SK-N-SH treated with all-trans-retinoic acid at 6 μM for 48 hours (cell line): ENCODE results near the gene COBL.

Source experiments
- ATAC-seq: fragments of 200-7000 bp; cut with Tn5 transposase; 3 replicates; pipeline ENCODE4 v1.9.1; 2020; ENCODE audit warnings: mild to moderate bottlenecking, moderate library complexity
- ARNTL ChIP-seq: fragments of 450-650 bp; formaldehyde crosslinking; IDR thresholded peaks from 2 replicates; pipeline ENCODE4 v1.5.0; 2020; ENCODE audit warnings: low read depth, mild to moderate bottlenecking, moderate library complexity, borderline replicate concordance
- BACH2 ChIP-seq: fragments of 250-450 bp; sonication (Bioruptor Pico); IDR thresholded peaks from 2 replicates; pipeline ENCODE4 v1.9.0; 2021; ENCODE audit warnings: mild to moderate bottlenecking, borderline replicate concordance
- CSDC2 ChIP-seq: fragments of 250-450 bp; sonication (Bioruptor Pico); IDR thresholded peaks from 2 replicates; pipeline ENCODE4 v1.5.0; 2020; ENCODE audit warnings: mild to moderate bottlenecking, moderate library complexity
- GLIS3 ChIP-seq: fragments of 250-450 bp; sonication (Bioruptor Pico); IDR thresholded peaks from 2 replicates; pipeline ENCODE4 v1.5.0; 2020; ENCODE audit warnings: mild to moderate bottlenecking, moderate library complexity
- ISL1 ChIP-seq: fragments of 250-450 bp; sonication (Bioruptor Pico); IDR thresholded peaks from 2 replicates; pipeline ENCODE4 v2.1.2; 2022; ENCODE audit warnings: mild to moderate bottlenecking, moderate library complexity
- OSR1 ChIP-seq: fragments of 250-450 bp; sonication (Bioruptor Pico); IDR thresholded peaks from 2 replicates; pipeline ENCODE4 v1.8.0; 2022; ENCODE audit warnings: moderate library complexity, mild to moderate bottlenecking, inconsistent platforms
- PPARA ChIP-seq: fragments of 250-450 bp; sonication (Bioruptor Pico); IDR thresholded peaks from 2 replicates; pipeline ENCODE4 v1.5.0; 2020; ENCODE audit warnings: mild to moderate bottlenecking, borderline replicate concordance
- RARB ChIP-seq: fragments of 250-450 bp; sonication (Bioruptor Pico); IDR thresholded peaks from 2 replicates; pipeline ENCODE4 v1.8.0; 2021; ENCODE audit warnings: mild to moderate bottlenecking, moderate library complexity
- SNAI2 ChIP-seq: fragments of 250-450 bp; sonication (Bioruptor Pico); IDR thresholded peaks from 2 replicates; pipeline ENCODE4 v1.5.0; 2020; ENCODE audit warnings: mild to moderate bottlenecking, moderate library complexity
- TCF4 ChIP-seq: fragments of 250-450 bp; sonication (Bioruptor Pico); IDR thresholded peaks from 2 replicates; pipeline ENCODE4 v1.8.0; 2021; ENCODE audit warnings: mild to moderate bottlenecking, moderate library complexity, borderline replicate concordance
- TOX ChIP-seq: fragments of 250-450 bp; sonication (Bioruptor Pico); IDR thresholded peaks from 2 replicates; pipeline ENCODE4 v1.8.0; 2021; ENCODE audit warnings: mild to moderate bottlenecking, moderate library complexity, borderline replicate concordance
- ZC3H10 ChIP-seq: fragments of 250-450 bp; sonication (Bioruptor Pico); IDR thresholded peaks from 2 replicates; pipeline ENCODE4 v1.5.1; 2021; ENCODE audit warnings: mild to moderate bottlenecking, moderate library complexity
- ZFP3 ChIP-seq: fragments of 250-450 bp; sonication (Bioruptor Pico); IDR thresholded peaks from 2 replicates; pipeline ENCODE4 v1.5.0; 2020; ENCODE audit warnings: mild to moderate bottlenecking, moderate library complexity
- ZFP30 ChIP-seq: fragments of 450-650 bp; formaldehyde crosslinking; IDR thresholded peaks from 2 replicates; pipeline ENCODE4 v1.5.0; 2022; ENCODE audit warnings: mild to moderate bottlenecking, moderate library complexity
- ZNF565 ChIP-seq: fragments of 450-650 bp; formaldehyde crosslinking; conservative IDR thresholded peaks from 2 replicates; pipeline ENCODE4 v1.5.0; 2020; ENCODE audit warnings: low read depth, mild to moderate bottlenecking, moderate library complexity
- ZNF70 ChIP-seq: fragments of 450-650 bp; formaldehyde crosslinking; IDR thresholded peaks from 2 replicates; pipeline ENCODE4 v1.5.0; 2020; ENCODE audit warnings: mild to moderate bottlenecking, moderate library complexity
- ZNF8 ChIP-seq: fragments of 450-650 bp; formaldehyde crosslinking; IDR thresholded peaks from 2 replicates; pipeline ENCODE4 v1.5.0; 2020; ENCODE audit warnings: mild to moderate bottlenecking, moderate library complexity
- TF ChIP-seq, protein P1 (sequence below): fragments of 250-450 bp; sonication (Bioruptor Pico); IDR thresholded peaks from 2 replicates; pipeline ENCODE4 v1.5.1; 2021; ENCODE audit warnings: mild to moderate bottlenecking, moderate library complexity
- TF ChIP-seq, protein P2 (sequence below): fragments of 250-450 bp; sonication (Bioruptor Pico); IDR thresholded peaks from 2 replicates; pipeline ENCODE4 v1.8.0; 2020; ENCODE audit warnings: mild to moderate bottlenecking, moderate library complexity, borderline replicate concordance
- TF ChIP-seq, protein P3 (sequence below): fragments of 250-450 bp; sonication (Bioruptor Pico); IDR thresholded peaks from 2 replicates; pipeline ENCODE4 v1.5.0; 2020; ENCODE audit warnings: mild to moderate bottlenecking, moderate library complexity
- TF ChIP-seq, protein P4 (sequence below): fragments of 250-450 bp; sonication (Bioruptor Pico); IDR thresholded peaks from 2 replicates; pipeline ENCODE4 v1.8.0; 2021; ENCODE audit warnings: low read depth, mild to moderate bottlenecking, moderate library complexity, borderline replicate concordance
- TF ChIP-seq, protein P5 (sequence below): fragments of 250-450 bp; sonication (Bioruptor Pico); IDR thresholded peaks from 2 replicates; pipeline ENCODE4 v1.5.1; 2020; ENCODE audit warnings: low read depth, mild to moderate bottlenecking, moderate library complexity

Gene COBL

DNA sequence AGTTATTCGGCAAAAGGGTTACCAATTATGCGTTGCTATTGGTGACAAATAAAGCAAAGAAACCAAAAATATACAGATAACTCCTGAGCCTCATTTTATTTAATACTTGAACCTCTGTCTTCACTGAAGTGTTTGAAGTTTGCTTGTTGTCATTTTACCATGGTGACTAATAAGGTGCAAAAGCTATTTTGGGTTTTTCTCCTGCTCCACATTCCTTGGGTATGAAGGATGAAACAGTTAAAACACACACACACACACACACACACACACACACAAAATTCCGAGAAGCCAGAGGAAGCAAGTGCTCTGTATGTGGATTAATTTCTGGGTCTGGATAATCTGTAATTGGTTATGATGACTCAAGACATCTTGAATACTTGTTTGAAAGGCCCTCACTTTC lies 246.5 kb downstream of the COBL start (continued):
- no peak for TF ChIP-seq ISL1 (CRISPR knock-in tag)
- no peak for TF ChIP-seq RARB (CRISPR knock-in tag)
- no peak for TF ChIP-seq GLIS3 (CRISPR knock-in tag)

DNA sequence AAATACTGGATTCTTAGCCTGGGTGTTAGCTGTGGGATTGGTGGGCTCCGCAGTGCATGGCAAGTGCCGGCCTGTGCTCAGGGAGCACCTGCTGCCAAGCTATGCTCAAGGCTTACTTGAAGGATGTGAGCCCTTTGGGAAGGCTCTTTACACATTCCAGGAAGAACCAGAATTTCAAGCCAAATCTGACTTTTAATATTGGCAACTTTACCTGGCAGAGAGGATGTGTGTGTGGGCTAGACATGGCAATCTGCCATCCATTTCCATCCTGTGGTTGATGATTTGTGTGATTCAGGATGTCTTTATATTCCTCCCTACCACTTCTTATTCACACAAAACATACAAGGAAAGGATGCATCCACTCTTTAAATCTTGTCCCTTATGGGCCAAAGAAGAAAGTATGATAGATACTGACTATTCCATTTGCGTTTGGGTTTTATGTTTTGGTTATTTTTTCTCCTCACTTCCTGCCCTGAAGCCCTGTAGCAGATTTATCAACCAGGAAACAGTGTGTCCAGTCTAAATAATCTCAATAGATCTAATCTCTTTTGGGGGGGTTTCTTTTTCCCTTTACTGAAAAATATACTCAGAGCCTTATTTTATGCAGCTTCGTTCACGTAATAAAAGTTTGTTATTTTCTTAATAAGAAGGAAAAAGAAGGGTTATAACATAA lies 247.1 kb downstream of the COBL start:
- TF ChIP-seq ZFP30 (CRISPR knock-in tag) (no peak), BACH2 (CRISPR knock-in tag) (no peak), ZNF70 (CRISPR knock-in tag) (no peak), CSDC2 (CRISPR knock-in tag) (no peak), TCF4 (CRISPR knock-in tag) (no peak), ZNF565 (CRISPR knock-in tag) (no peak), TOX (no peak), ZNF8 (CRISPR knock-in tag) (no peak), ZFP3 (CRISPR knock-in tag) (no peak), PPARA (CRISPR knock-in tag) (no peak), OSR1 (CRISPR knock-in tag) (no peak), ARNTL (no peak), ZC3H10 (CRISPR knock-in tag) (no peak), RARB (CRISPR knock-in tag) (no peak), SNAI2 (no peak)
- TF ChIP-seq, protein P1, sequence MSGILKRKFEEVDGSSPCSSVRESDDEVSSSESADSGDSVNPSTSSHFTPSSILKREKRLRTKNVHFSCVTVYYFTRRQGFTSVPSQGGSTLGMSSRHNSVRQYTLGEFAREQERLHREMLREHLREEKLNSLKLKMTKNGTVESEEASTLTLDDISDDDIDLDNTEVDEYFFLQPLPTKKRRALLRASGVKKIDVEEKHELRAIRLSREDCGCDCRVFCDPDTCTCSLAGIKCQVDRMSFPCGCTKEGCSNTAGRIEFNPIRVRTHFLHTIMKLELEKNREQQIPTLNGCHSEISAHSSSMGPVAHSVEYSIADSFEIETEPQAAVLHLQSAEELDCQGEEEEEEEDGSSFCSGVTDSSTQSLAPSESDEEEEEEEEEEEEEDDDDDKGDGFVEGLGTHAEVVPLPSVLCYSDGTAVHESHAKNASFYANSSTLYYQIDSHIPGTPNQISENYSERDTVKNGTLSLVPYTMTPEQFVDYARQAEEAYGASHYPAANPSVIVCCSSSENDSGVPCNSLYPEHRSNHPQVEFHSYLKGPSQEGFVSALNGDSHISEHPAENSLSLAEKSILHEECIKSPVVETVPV (CRISPR knock-in tag), result no peak
- TF ChIP-seq, protein P2, sequence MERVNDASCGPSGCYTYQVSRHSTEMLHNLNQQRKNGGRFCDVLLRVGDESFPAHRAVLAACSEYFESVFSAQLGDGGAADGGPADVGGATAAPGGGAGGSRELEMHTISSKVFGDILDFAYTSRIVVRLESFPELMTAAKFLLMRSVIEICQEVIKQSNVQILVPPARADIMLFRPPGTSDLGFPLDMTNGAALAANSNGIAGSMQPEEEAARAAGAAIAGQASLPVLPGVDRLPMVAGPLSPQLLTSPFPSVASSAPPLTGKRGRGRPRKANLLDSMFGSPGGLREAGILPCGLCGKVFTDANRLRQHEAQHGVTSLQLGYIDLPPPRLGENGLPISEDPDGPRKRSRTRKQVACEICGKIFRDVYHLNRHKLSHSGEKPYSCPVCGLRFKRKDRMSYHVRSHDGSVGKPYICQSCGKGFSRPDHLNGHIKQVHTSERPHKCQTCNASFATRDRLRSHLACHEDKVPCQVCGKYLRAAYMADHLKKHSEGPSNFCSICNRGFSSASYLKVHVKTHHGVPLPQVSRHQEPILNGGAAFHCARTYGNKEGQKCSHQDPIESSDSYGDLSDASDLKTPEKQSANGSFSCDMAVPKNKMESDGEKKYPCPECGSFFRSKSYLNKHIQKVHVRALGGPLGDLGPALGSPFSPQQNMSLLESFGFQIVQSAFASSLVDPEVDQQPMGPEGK (CRISPR knock-in tag), result no peak
- TF ChIP-seq, protein P3, sequence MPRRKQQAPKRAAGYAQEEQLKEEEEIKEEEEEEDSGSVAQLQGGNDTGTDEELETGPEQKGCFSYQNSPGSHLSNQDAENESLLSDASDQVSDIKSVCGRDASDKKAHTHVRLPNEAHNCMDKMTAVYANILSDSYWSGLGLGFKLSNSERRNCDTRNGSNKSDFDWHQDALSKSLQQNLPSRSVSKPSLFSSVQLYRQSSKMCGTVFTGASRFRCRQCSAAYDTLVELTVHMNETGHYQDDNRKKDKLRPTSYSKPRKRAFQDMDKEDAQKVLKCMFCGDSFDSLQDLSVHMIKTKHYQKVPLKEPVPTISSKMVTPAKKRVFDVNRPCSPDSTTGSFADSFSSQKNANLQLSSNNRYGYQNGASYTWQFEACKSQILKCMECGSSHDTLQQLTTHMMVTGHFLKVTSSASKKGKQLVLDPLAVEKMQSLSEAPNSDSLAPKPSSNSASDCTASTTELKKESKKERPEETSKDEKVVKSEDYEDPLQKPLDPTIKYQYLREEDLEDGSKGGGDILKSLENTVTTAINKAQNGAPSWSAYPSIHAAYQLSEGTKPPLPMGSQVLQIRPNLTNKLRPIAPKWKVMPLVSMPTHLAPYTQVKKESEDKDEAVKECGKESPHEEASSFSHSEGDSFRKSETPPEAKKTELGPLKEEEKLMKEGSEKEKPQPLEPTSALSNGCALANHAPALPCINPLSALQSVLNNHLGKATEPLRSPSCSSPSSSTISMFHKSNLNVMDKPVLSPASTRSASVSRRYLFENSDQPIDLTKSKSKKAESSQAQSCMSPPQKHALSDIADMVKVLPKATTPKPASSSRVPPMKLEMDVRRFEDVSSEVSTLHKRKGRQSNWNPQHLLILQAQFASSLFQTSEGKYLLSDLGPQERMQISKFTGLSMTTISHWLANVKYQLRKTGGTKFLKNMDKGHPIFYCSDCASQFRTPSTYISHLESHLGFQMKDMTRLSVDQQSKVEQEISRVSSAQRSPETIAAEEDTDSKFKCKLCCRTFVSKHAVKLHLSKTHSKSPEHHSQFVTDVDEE (CRISPR knock-in tag), result no peak
- TF ChIP-seq, protein P4, sequence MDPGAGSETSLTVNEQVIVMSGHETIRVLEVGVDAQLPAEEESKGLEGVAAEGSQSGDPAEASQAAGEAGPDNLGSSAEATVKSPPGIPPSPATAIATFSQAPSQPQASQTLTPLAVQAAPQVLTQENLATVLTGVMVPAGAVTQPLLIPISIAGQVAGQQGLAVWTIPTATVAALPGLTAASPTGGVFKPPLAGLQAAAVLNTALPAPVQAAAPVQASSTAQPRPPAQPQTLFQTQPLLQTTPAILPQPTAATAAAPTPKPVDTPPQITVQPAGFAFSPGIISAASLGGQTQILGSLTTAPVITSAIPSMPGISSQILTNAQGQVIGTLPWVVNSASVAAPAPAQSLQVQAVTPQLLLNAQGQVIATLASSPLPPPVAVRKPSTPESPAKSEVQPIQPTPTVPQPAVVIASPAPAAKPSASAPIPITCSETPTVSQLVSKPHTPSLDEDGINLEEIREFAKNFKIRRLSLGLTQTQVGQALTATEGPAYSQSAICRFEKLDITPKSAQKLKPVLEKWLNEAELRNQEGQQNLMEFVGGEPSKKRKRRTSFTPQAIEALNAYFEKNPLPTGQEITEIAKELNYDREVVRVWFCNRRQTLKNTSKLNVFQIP (CRISPR knock-in tag), result no peak
- TF ChIP-seq, protein P5, sequence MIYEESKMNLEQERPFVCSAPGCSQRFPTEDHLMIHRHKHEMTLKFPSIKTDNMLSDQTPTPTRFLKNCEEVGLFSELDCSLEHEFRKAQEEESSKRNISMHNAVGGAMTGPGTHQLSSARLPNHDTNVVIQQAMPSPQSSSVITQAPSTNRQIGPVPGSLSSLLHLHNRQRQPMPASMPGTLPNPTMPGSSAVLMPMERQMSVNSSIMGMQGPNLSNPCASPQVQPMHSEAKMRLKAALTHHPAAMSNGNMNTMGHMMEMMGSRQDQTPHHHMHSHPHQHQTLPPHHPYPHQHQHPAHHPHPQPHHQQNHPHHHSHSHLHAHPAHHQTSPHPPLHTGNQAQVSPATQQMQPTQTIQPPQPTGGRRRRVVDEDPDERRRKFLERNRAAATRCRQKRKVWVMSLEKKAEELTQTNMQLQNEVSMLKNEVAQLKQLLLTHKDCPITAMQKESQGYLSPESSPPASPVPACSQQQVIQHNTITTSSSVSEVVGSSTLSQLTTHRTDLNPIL (CRISPR knock-in tag), result no peak
- no peak for ATAC-seq

DNA sequence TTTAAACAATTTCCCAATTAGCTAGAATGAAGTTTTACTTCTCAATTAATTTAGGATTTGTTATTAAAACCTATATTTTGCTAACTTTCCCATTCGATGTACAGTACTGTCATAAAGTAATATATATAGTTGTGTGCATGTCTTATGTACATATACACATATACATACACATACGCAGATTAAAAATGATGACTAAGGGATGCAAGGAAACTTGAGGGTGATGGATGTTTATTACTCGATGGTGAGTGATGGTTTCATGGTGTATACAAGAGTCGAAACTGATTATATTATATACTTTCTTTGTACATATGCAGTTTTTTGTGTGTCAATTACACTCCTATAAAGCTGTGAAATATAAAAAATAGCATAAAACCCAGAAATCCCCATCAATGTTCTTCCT lies 248.2 kb downstream of the COBL start:
- no peak for ATAC-seq
- TF ChIP-seq TCF4 (CRISPR knock-in tag), result no peak
- TF ChIP-seq, protein P4 (CRISPR knock-in tag), result no peak
- no peak for TF ChIP-seq ZNF8 (CRISPR knock-in tag)
- no peak for TF ChIP-seq TOX
- no peak for TF ChIP-seq OSR1 (CRISPR knock-in tag)
- TF ChIP-seq, protein P3 (CRISPR knock-in tag), result no peak
- no peak for TF ChIP-seq BACH2 (CRISPR knock-in tag)
